Breast epithelium (tissue), 4 donors: ENCODE results near the gene LHFPL2. TPM values are rescaled to one million over a fixed set of nuclear protein-coding genes. Genes with fewer than 3 reads are reported as not detected.

Experiments used
- DNase-seq, 2 donors: peaks; one replicate each; pipeline ENCODE4 v3.0.0-alpha.2; 2019; ENCODE audit warnings: low spot score in 2 of 2
- H3K27ac ChIP-seq, 2 donors: fragments of 200-600 bp; sonication (generic) in 1 of 2; one replicate each; pipeline ENCODE4 v1.5.1; 2016 to 2019; ENCODE audit warnings: mild to moderate bottlenecking in 1 of 2
- H3K27me3 ChIP-seq, 2 donors: fragments of 200-600 bp; sonication (generic) in 1 of 2; one replicate each; pipeline versions ENCODE4 v1.5.1 to v1.6.0; 2017 to 2019; ENCODE audit warnings: control low read depth in 1 of 2, mild to moderate bottlenecking in 1 of 2
- H3K36me3 ChIP-seq: fragments of 200-600 bp; one replicate; pipeline ENCODE4 v1.5.1; 2019
- H3K4me1 ChIP-seq, 2 donors: fragments of 200-600 bp; sonication (generic); one replicate each; pipeline ENCODE4 v1.5.1; 2016 to 2019; ENCODE audit warnings: control low read depth in 1 of 2
- H3K4me3 ChIP-seq, 3 donors: fragments of 200-600 bp; sonication (generic); 1 replicate in 2 of 3; 2 replicates in 1 of 3; pipeline ENCODE4 v1.5.1; 2016 to 2019; ENCODE audit warnings: mild to moderate bottlenecking in 3 of 3, moderate library complexity in 2 of 3
- H3K9me3 ChIP-seq, 2 donors: fragments of 200-600 bp; sonication (generic) in 1 of 2; one replicate each; pipeline ENCODE4 v1.5.1; 2016 to 2019; ENCODE audit warnings: control low read depth in 1 of 2
- CTCF ChIP-seq, 3 donors: fragments of 450-650 bp; IDR thresholded peaks; one replicate each; pipeline ENCODE4 v1.5.1; 2016 to 2017; ENCODE audit warnings: antibody characterized with exemption in 3 of 3, mild to moderate bottlenecking in 3 of 3, moderate library complexity in 3 of 3
- POLR2A ChIP-seq: fragments of 450-650 bp; IDR thresholded peaks from one replicate; pipeline ENCODE4 v1.6.1; 2016; ENCODE audit warnings: antibody characterized with exemption, mild to moderate bottlenecking, moderate library complexity
- POLR2AphosphoS5 ChIP-seq, 3 donors: sonication (generic); formaldehyde crosslinking; IDR thresholded peaks; one replicate each; pipeline ENCODE4 v1.6.1; 2017; ENCODE audit warnings: antibody characterized with exemption in 3 of 3
- intact Hi-C: fragments of 100-400 bp; cut with DNase I; formaldehyde crosslinking; loops from one replicate; pipeline ENCODE4 v1.15.1; 2023; ENCODE audit warnings: low total_unique reads
- total RNA-seq, 3 donors: library from RNA; depleted of rRNA; stranded (reverse); fragments of >200 nt; gene quantifications; one replicate each; pipeline ENCODE4 v1.1.0, GENCODE V29; 2016

Gene LHFPL2
- total RNA-seq, 3 donors from 2014 or later = 36.8 to 61.8 (median 41.3) TPM

- Histone ChIP-seq H3K9me3 (no peaks in the 10 kb centered on the region), H3K4me1 (peaks cover 0 to 8% of the 10 kb centered on the region in 2 donors), H3K4me3 (peak overlapping the region; percentile 81 to 99 (median 83)), H3K27ac (peak overlapping the region; percentile 96 to 97), H3K36me3 (no peaks in the 10 kb centered on the region), H3K27me3 (no peaks in the 10 kb centered on the region)
- DNase-seq = peak; percentile 27 to 62
- intact Hi-C loops = no loop called here
- peak in 2 of 3 donors; percentile 1 to 12 for TF ChIP-seq POLR2AphosphoS5 (IDR thresholded peaks at IDR 0.05)
- no peak for TF ChIP-seq CTCF (IDR thresholded peaks at IDR 0.05)
- no peak for TF ChIP-seq POLR2A
Measured at GRCh38 chr5:78647838-78648358, 674 bp downstream of the LHFPL2 start.

GRCh38 chr5:78647351-78647818, 1.2 kb downstream of the LHFPL2 start:
- H3K27me3 ChIP-seq = no peaks in the 10 kb centered on the region
- intact Hi-C loops = no loop called here
- peak overlapping the region; percentile 96 to 97 for H3K27ac ChIP-seq
- DNase-seq = no peak
- H3K9me3 ChIP-seq = no peaks in the 10 kb centered on the region
- peaks cover 0 to 8% of the 10 kb centered on the region in 2 donors for H3K4me1 ChIP-seq
- H3K36me3 ChIP-seq = no peaks in the 10 kb centered on the region
- TF ChIP-seq POLR2AphosphoS5 (IDR thresholded peaks at IDR 0.05) (peak in 1 of 3 donors; percentile 11), CTCF (IDR thresholded peaks at IDR 0.05) (no peak), POLR2A (no peak)
- peak overlapping the region; percentile 81 to 99 (median 83) for H3K4me3 ChIP-seq

GRCh38 chr5:78644741-78645300, 3.8 kb downstream of the LHFPL2 start:
- Histone ChIP-seq H3K36me3 (no peaks in the 10 kb centered on the region), H3K27me3 (no peaks in the 10 kb centered on the region), H3K27ac (peak overlapping the region; percentile 67 to 96), H3K4me1 (peaks cover 0 to 13% of the 10 kb centered on the region in 2 donors), H3K9me3 (no peaks in the 10 kb centered on the region), H3K4me3 (peak overlapping the region in 1 of 3 donors; percentile 99)
- DNase-seq = peak in 1 of 2 donors; percentile 43
- TF ChIP-seq POLR2AphosphoS5 (IDR thresholded peaks at IDR 0.05) = no peak
- TF ChIP-seq POLR2A = no peak
- TF ChIP-seq CTCF (IDR thresholded peaks at IDR 0.05) = no peak
- intact Hi-C loops = no loop called here

GRCh38 chr5:78644129-78644528, 4.4 kb downstream of the LHFPL2 start:
- no peak for TF ChIP-seq POLR2AphosphoS5 (IDR thresholded peaks at IDR 0.05)
- no peak for TF ChIP-seq CTCF (IDR thresholded peaks at IDR 0.05)
- no peak for TF ChIP-seq POLR2A
- peak overlapping the region; percentile 67 to 96 for H3K27ac ChIP-seq
- DNase-seq = no peak
- H3K27me3 ChIP-seq = no peaks in the 10 kb centered on the region
- no peaks in the 10 kb centered on the region for H3K36me3 ChIP-seq
- no peaks in the 10 kb centered on the region for H3K9me3 ChIP-seq
- intact Hi-C loops = no loop called here
- no peak overlapping the region for H3K4me3 ChIP-seq
- peaks cover 0 to 13% of the 10 kb centered on the region in 2 donors for H3K4me1 ChIP-seq

- TF ChIP-seq POLR2A (no peak), POLR2AphosphoS5 (IDR thresholded peaks at IDR 0.05) (no peak), CTCF (IDR thresholded peaks at IDR 0.05) (no peak)
- no peaks in the 10 kb centered on the region for H3K36me3 ChIP-seq
- H3K27me3 ChIP-seq = no peaks in the 10 kb centered on the region
- no peak overlapping the region for H3K4me3 ChIP-seq
- intact Hi-C loops = loop anchor here (1.0 kb wide), 1 partner anchor 26 kb away; no protein-coding TSS in a partner anchor
- no peak for DNase-seq
- H3K27ac ChIP-seq = no peak overlapping the region
- peaks cover 0 to 19% of the 10 kb centered on the region in 2 donors for H3K4me1 ChIP-seq
- H3K9me3 ChIP-seq = no peaks in the 10 kb centered on the region
Measured at GRCh38 chr5:78642701-78643100, 5.9 kb downstream of the LHFPL2 start.
